ENCODE measurements around the gene BOLA1.

DNA sequence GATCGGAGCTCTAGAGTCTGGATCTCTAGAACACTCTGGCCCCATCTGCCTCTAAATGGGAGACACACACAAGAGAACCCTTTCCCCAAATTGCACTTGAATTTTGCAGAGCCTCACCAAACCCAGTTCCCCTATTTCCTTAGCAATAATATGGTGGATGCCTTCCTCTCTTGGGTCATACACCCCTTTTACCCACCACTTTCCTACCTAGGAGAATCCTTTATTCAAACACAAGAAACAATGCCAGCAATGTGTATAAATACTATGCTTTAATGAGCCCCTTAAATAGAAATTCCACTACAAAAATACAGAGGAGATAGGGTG is 29.0 kb downstream of the BOLA1 start:
- no peak for TF ChIP-seq POLR2AphosphoS5 (IDR thresholded peaks at IDR 0.05)
- TF ChIP-seq, protein P1, sequence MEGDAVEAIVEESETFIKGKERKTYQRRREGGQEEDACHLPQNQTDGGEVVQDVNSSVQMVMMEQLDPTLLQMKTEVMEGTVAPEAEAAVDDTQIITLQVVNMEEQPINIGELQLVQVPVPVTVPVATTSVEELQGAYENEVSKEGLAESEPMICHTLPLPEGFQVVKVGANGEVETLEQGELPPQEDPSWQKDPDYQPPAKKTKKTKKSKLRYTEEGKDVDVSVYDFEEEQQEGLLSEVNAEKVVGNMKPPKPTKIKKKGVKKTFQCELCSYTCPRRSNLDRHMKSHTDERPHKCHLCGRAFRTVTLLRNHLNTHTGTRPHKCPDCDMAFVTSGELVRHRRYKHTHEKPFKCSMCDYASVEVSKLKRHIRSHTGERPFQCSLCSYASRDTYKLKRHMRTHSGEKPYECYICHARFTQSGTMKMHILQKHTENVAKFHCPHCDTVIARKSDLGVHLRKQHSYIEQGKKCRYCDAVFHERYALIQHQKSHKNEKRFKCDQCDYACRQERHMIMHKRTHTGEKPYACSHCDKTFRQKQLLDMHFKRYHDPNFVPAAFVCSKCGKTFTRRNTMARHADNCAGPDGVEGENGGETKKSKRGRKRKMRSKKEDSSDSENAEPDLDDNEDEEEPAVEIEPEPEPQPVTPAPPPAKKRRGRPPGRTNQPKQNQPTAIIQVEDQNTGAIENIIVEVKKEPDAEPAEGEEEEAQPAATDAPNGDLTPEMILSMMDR (IDR thresholded peaks at IDR 0.05; ENCODE audit: poor library complexity, severe bottlenecking) = no peak
- no peak for TF ChIP-seq EP300 (conservative IDR thresholded peaks at IDR 0.05; ENCODE audit: poor library complexity, severe bottlenecking)
- TF ChIP-seq RAD21 (conservative IDR thresholded peaks at IDR 0.05) = no peak
- no peak for TF ChIP-seq EZH2 (IDR thresholded peaks at IDR 0.05; ENCODE audit: borderline replicate concordance, insufficient read depth, low read length, poor library complexity, severe bottlenecking)

Measured in neural cell (in vitro differentiated cells).